Activated CD8-positive, alpha-beta memory T cell treated with anti-CD3 and anti-CD28 coated beads, Interleukin-2, amount 50 U/mL, for 1 hour (primary cell): ENCODE results near the gene NR0B1.

Experiments used
- DNase-seq: peaks from one replicate; pipeline ENCODE4 v3.0.0-alpha.2; 2020; ENCODE audit errors: extremely low read depth

Gene NR0B1

GRCh38 chrX:30270639-30271038 lies 38.6 kb downstream of the NR0B1 start:
- no peak for DNase-seq

GRCh38 chrX:30262763-30263162 lies 46.4 kb downstream of the NR0B1 start:
- DNase-seq, result no peak

GRCh38 chrX:30261012-30261411 lies 48.2 kb downstream of the NR0B1 start:
- DNase-seq, result no peak

GRCh38 chrX:30259927-30260326 lies 49.3 kb downstream of the NR0B1 start:
- DNase-seq, result no peak
